HG03196 (cell line): ENCODE measurements around the gene PCID2.
"Not testable (repeated sequence)": the region's sequence is repeated elsewhere in the genome, so short reads cannot be mapped to it uniquely, and the experiment has no call there.

Experiments used
- ATAC-seq: cut with Tn5 transposase; IDR thresholded peaks from one replicate; pipeline ENCODE4 v1.9.1; 2021; ENCODE audit not compliant: unreplicated experiment

The PCID2 gene

DNA sequence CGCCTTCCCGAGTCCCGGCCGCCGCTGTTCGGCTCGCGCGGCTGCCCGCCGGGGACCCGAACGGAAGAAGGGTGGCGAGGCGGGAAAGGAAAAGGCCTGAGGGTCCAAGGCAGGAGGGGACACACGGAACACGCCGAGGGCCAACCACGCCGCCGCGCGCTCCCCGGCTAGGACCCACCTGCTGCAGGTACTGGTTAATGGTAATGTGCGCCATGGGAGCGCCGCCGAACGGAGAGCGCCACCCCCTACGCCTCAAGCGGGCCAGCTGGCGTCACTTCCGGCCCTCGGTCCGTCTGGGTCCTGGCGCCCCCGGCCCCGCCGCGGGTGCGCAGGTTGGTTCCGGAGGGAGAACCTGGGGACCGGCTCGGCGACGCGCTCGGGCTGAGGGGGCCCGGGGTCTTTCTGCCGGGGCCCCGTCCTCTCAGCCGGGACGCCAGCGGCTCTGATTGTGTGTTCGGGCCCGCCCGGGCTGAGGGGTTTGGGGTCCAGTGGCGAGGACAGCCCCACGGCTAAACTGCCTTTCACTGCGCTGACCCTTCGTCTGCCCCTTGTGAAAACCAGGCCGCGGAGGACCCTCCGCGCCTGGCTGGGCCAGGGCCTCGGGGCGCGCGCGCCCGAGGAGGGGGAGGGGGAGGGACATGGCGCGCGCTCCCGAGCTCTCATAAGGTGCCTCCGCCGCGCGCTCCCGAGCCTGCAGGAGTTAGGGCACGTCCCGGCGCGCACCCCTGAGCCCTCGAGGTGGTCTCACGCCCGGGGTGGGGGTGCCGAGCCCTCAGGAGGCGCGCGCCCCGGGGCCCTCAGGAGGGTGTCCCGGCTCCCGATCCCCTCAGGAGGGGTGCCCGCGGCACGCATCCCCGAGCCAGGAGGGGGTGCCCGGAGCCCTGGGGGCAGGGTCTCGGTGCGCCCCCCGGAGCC, at the start of gene PCID2:
PCID2 (minus strand) TSS at position 249 of the 915 bp plus-strand sequence; CDS start at position 214, 35 bp downstream.
- peak; percentile 81 for ATAC-seq

DNA sequence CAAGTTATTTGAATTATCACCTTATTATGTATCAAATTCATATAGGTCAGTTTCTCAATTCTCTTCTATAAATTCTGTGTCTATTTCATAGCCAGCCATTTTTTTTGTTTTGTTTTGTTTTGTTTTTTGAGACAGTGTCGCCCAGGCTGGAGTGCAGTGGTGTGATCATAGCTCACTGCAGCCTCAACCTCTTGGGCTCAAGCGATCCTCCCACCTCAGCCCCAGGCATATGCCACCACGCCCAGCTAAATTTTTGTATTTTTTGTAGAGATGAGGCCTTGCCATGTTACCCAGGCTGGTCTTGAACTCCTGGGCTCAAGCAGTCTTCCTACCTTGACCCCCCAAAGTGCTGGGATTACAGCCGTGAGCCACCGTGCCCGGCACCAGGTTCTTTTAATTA, 49.4 kb upstream of the PCID2 start:
- not testable (repeated sequence) for ATAC-seq

DNA sequence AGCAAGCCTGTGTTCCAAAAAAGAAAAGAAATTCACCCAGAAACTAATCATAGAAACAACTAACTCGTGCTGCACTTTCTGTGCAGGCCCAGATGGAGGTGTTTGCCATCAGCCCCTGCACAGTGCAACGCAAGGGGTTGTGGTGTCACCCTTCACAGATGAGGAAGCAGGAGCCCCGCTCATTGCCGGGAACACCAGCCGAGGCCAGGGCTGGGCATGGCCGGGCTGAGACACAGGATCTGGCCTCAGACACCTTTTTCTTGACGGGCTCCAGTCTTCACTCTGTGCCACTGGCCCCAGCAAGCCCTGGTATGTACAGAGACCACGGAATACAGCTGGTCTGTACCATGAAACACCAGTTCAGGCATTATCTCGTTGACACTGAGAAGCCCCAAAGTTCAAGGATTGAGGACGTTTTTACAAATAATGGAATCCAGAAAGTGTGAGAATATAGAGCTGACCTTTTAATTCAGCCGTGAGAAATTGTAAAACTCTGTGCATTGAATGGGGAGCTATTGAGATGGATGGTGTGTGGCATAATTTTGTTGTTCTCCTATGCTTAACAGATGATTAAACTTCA, 44.1 kb upstream of the PCID2 start:
- ATAC-seq = no peak

DNA sequence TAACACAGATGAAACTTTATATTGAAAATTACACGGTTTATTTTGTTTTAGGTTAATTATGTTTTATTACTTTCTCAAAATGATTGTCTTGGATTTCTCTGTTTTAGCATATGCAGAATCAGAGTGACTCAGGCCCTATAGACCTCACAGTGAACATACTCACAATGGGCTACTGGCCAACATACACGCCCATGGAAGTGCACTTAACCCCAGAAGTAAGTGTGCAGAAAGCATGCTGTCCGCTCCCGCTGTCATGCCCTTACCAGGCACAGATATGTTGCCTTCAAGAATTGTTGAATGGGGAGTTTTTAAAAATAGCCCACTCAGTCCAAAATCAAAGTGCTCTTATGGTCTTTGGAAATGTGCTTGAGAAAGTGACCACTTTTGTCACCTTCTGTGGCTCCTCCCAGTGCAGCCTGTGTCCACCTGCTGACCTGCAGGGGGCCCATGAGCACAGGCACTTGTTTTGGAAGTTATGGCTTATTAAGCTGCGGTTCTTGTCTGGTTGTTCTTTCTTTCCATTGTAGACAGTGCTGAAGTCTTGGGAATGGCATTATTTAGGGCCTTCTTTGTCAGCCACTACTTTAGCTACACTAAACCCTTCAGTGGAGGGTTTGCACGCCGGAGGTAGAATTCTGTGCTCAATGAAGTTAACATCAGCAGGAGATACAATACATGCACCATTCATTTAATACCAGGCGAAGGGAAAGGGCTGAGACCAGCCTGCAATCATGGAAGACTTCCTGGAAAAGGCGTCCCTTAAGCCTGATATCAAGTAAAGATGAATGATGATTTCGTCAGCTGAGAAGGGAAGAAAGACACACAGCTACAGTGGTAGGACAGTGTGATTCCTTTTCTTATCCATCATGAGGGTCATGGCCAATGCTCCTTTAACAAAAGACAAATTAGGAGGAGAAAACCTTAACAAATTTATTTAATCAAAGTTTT, 37.7 kb upstream of the PCID2 start:
- ATAC-seq = no peak

DNA sequence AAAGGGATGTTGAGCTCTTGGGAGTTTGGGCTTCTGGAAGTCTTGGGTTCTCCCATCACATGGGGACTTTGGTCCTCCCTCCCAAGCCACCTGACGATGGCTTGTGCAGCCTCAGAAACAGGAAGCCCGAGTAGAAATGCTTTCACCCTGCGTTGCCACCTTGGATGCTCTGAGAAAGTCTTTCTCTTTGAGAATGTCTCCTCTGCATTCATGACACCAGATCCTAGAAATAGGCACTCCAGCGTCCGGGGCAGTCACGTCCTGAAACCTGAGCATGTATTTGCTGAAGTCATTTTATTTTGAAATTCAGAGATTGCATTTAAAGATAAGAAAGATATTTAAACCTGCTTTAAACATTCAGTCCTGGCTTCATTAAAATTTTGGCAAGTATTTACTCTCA, 35.4 kb upstream of the PCID2 start:
- ATAC-seq = no peak

DNA sequence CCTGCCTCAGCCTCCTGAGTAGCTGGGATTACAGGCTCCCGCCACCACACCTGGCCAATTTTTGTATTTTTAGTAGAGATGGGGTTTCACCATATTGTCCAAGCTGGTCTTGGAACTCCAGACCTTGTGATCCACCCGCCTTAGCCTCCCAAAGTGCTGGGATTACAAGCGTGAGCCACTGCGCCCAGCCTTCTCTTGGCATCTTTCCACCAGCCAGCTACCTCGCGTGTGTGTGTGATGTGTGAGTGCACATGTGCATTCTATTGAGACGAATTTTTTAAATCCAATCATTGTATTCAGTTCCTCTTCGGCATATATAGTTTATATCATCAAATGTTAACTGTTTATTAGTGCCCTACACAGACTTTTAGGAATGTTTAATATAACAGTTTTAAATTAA, 33.2 kb upstream of the PCID2 start:
- not testable (repeated sequence) for ATAC-seq

DNA sequence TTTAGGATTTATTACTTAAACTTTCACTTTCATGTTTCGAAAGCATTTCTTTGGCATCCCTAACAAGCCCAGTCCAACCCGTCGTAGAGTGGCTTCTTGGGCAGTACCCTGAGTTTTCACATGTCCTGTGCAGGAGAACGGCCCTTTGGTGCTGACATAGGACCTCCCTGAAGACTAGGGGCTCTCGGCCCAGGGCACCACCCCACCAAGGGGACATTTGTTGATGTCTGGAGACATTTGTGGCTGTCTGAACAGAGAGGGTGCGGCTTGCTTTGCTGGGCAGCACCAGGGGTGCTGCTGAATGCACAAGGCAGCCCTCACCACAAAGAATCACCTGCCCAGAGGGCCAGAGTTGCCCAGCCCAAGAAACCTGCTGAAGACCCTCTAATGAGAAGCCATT, 31.5 kb upstream of the PCID2 start:
- ATAC-seq = no peak

DNA sequence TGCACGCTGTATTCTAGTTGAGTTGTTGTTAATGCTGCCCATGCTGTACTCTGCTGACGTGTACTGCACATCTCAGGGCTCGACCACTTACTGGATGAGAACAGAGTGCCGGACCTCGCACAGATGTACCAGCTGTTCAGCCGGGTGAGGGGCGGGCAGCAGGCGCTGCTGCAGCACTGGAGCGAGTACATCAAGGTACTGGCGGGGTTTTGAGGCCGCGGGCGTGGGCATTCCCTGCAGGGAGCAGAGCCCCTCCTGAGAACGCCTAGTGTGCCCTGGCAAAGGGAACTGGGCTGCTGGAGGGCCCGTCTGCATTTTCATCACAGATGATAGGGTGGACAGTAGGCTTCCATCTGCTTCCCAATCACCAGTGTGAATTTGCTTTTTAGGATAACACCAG, 30.9 kb upstream of the PCID2 start:
- no peak for ATAC-seq

DNA sequence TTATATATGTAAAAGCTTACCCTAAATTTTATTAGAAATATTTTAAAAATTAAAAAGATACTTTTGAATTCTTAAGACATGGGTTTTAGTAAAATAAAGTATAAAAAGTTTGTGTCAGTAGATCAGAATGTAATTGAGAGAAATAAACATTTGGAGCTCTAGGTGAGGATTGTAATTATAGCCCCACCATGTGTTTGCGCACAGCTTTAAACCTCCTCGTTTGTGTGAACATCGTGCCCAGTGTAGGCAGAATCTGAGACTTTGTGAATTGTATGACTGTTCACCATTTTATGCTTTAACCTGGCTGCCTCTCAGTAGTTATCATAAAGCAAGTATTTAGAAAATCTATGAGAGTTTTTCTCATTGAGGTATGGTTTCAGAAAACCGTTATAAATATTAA, 30.1 kb upstream of the PCID2 start:
- no peak for ATAC-seq

DNA sequence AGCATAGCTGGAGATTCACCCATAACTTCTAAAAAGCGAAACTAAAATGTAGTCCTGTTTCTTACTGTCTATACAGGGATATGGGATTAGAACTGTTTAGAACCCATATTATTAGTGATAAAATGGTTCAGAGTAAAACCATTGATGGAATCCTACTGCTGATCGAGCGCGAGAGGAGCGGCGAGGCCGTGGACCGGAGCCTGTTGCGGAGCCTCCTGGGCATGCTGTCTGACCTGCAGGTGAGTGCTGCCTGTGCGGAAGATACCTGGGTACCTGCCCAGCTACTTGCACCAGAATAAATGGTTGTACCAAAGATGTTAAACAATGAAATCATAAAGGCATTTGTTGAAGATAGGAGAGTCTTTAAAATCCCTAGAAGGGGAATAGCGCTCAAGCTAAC, 24.6 kb upstream of the PCID2 start:
- ATAC-seq = no peak

DNA sequence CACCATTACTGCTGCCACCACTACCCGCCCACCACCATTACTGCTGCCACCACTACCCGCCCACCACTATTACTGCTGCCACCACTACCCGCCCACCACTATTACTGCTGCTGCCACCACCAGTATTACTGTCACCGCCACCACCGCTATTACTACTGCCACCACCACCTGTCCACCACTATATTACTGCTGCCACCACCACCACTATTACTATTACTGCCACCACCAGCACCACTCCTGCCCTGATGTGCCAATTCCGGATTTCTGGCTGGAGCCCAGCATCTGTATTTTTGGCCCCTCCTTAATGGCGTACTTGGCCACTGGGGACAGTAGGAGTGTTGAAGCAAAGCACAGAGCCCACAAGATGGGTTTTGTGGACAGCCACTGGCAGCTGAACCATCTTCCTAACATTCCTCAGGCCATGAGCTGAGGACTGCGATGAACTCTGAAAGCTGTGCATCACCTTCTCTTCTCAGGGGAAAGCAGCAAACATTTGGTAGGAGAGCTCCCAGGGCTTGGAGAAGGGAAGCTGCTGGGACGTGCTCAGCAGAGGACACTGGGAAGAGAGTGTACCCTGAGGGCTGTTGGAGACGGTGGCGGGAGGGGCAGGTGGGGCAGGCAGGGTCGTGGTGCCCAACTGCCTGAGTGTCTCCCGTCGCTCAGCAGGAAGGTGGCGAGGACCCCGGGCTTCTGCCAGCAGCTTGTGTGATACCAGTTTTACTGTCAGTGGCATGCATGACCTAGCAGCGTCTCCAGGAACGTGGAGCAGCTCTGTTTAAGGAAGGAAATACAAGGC, 23.9 kb upstream of the PCID2 start:
- no peak for ATAC-seq

DNA sequence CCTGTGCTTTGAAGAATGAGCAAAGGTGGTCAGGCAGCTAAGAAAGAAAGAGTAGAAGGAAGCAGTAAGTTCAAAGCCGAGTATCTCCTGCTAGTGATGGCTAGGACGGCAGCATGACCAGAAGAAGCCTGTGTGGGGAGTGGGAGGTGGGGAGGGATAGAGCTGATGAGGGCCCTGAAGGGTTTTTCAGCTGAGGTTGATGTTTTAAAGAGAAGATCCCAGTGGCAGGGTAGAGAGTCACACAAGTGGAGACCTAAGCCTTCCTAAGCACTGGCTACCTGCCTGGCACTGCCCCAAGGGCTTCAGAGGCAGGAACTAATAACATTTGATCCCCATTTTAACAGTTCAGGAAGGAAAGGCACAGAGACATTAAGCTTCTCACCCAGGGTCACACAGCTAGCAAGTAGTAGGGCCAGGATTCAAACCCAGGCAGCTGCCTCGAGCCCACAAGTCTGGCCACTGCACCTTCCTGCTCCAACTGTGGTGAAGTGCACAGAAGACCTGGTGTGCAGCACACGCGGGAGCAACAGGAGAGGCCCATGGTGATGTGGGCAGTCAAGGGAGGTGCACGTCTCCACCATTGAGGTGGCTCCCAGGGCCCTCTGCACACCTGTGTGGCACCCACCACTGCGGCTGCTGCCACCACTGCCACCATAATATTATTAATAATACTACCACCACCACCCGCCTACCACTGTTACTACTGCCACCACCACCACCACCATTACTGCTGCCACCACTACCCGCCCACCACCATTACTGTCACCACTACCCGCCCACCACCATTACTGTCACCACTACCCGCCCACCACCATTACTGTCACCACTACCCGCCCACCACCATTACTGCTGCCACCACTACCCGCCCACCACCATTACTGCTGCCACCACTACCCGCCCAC, 23.1 kb upstream of the PCID2 start:
- no peak for ATAC-seq

DNA sequence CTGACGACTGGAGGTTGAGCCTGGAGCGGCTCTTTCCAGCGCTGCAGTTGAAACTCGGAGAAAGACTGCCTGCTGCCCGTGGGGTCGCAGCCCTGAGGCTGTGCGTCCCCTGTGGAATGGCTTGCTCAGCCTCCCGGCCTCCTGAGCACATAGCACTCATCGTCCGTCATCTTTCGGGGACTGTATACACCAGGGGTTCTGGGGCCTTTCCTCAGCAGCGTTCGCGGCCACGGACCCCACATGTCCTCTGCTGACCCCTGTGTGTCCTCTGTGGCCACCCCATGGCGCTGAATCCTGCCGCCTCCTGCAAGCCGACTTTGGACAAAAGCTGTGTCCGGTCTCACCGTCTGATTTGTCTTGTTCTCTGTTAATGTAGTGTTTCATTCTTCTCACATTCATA, 21.3 kb upstream of the PCID2 start:
- ATAC-seq = no peak

DNA sequence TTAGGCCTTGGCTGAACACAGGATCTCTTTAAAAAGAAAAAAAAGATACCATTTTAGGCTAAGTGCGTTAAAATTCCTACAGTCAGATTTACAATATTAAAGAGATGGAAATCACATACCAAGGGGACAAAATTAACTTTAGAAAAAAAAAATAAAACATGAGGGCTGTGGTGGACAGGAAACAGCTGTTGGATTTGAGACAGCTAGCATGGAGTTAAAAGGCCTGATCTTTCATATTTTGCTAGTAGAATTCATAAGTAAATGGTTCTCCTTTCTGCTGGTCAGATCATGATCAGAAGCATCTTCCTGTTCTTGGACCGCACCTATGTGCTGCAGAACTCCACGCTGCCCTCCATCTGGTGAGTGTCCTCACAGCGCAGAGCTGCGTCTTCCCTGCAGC, 20.7 kb upstream of the PCID2 start:
- ATAC-seq = no peak

DNA sequence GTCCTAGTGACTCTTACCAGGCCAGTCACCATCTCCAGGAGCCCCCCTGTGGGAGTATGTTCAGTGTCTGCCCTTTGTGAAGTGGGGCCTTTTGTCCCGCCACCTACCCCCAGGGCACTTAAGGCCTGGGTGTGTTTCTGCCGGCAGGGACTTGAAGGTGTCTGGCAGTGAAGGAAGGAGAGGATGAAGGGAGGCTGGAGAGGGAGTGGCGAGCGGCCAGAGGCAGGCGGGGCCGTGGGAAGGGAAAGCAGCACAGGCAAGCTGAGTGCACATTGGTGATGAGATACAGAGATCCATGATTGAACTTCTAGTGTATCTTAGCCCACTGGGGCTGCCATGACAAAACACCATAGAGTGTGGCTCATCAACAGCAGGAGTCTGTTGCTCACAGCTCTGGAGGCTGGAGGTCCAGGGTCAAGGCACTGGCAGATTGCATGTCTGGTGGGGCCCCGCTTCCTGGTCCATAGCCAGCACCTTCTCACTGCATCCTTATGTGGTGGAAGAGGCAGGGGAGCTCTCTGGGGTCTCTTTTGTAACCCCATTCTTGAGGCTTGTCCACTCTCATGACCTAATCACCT, 18.5 kb upstream of the PCID2 start:
- no peak for ATAC-seq

DNA sequence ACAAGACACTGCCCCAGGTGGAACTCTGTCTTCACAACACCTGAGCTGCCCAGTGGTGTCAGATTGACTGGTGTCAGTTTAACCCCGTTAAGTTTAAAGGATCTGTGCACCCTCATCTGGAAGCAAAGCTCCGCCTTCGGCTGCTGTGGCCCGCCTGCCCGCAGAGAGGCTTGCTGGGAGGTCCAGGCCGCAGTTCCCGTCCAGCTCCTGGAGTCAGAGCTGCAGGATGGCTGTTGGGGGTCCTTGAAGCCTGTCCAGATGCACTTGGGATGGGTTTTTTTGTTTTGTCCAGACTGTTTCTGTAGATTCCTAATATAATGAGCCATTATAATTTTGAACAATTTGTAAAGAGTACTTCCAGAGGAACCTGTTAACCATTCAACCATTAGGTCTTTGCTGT, 17.0 kb upstream of the PCID2 start:
- ATAC-seq = no peak

DNA sequence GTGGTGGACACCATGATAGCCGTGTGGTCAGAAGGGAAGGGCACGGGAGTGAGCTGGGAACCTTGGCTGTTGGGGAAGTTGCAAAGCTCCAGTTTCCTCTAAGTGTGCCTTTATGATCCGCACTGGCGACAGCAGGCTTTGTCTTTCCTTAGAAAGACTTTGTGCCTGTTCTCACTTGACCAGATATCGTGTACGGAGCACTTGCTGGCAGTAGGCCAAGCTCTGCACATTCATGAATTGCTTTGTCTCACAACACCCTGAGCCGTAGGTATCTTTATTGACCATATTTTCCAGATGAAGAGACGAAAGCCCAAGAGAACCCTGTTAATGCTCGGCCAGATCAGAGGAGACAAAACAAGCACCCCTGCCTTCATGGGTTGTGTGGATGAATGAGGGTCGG, 16.0 kb upstream of the PCID2 start:
- no peak for ATAC-seq

DNA sequence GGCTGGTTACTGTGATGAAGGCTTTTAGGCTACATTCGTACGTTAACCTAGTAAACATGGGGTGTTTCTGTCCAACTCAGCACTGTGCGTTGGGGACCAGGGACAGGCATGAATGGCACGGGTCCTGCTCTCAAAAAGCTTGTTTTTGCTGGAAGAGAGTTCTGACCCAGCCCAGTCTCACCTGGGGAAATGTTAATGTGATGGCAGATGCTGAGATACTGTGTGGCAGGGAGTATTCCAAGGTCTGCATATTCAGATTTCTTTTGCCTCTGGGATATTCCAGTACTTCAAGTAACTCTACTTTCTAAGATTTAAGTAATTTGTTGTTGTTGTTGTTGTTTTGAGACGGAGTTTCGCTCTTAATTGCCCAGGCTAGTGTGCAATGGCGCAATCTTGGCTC, 14.6 kb upstream of the PCID2 start:
- no peak for ATAC-seq

DNA sequence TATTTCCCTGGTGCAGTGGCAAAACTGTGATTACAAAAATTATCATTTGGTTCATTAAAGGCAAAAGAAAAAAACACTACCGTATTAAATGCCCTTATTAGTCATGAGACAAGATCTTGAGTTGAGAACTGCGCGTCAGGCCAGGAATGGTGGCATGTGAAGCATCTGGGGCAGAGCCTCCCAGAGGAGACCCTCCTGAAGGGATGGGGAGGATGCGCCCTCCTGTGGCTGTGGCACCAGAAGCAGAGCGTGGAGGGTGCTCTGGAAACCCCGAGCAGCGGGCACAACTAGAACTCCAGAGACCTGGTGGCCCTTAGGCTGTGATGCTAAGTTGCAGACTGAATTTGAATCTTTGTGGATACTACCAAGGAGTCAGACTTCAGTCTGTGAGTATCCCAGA, 12.4 kb upstream of the PCID2 start:
- no peak for ATAC-seq
